Activated naive CD4-positive, alpha-beta T cell treated with anti-CD3 and anti-CD28 coated beads, Interleukin-2, amount 50 U/mL, for 16 hours (primary cell): Measurements from ENCODE around the gene VDR.

Experiments used
- DNase-seq: peaks from one replicate; pipeline ENCODE4 v3.0.0-alpha.2; 2020

Gene VDR

DNA sequence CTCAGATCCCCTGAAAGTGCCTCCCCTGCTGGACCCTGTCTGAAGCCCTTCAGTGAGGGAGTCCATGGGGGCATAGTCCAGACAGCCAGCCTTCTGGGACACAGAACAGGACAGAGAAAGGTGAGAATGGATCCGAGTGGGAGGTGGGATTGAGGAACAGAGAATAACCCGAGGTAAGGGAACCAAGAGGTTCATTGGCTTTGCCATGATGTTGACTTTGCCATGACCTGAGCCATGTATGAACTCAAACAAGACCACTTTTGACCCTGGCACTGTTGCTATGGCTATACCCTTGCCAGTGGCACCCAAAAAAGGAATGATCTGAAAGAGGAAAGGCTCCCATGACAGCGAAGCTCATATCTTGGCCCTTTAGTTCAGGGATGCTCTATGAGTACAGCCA is 22.6 kb upstream of the VDR start:
- DNase-seq, result no peak

- DNase-seq, result no peak
These were observed 17.1 kb upstream of the VDR start for GRCh38 chr12:47921907-47922306.

- DNase-seq, result no peak
These were observed 16.1 kb upstream of the VDR start for GRCh38 chr12:47920913-47921312.

- DNase-seq, result no peak
These were observed 8.3 kb upstream of the VDR start for GRCh38 chr12:47913081-47913480.

- DNase-seq, result no peak
These were observed 7.8 kb upstream of the VDR start for GRCh38 chr12:47912556-47912955.

DNA sequence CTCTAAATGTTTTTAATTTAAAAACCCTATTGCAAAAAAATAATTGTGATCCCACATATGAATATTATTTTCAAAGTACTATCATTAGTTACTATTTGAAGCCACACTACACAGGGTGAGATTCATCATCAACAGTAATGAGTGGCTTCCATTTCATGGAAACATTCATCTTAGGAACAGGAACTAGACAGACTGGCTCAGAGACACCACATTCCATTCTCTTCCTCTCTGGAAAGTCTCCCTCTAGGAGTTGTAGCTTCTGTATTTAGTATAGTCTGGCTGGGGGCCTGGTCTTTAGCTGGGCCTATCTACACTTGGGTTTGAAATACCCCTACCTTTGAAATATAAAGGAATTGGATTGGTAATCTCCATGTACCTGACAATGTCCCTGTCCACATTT is 6.2 kb upstream of the VDR start:
- no peak for DNase-seq

- DNase-seq, result no peak
These were observed 5.7 kb upstream of the VDR start for GRCh38 chr12:47910486-47910885.

DNA sequence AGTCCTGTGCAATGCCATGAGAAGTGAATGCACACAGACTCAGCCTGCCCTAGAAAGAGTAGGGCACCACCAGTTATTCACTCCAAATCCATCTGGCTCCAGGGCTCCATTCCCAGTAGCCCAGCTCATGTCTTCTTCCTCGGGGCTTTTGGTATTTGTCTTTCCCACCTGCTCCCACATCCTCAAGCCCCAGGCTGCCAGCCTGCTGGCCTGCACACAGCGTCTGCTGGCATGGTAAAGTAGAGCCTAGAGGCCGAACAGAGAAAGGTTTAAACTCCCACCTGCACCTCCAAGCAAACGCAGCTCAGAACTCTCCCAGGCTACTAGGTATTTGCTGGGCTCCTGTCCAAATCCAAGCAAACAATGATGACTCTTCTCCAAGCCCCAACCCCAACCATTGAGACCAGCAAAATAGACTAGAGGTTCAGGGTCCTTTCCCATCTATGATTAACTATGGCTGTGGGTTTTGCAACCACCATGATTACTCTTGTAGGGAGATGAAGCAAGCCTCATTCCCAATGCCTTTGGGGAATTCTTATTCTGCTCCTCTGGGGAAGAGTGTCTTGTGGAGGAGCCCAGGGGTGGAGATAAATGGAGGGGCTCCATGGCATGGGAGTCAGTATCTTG is 5.2 kb upstream of the VDR start:
- DNase-seq, result no peak

DNA sequence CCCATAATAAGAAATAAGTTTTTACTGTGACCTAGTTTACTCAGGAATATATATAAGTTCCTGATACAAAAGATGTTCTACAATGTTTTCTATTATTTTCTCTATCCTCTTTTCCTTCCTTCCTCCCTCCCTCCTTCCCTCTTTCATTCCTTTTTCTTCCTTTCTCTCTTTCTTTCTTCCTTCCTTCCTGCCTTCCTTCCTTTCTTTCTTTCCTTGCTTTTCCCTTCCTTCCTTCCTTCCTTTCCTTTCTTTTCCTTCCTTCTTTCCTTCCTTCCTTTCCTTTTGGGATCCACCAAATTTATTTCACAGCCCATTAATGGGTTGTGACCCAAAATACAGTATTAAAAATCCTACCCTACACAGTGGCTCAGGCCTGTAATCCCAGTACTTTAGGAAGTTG is 3.9 kb upstream of the VDR start:
- DNase-seq, result no peak

GRCh38 chr12:47907851-47908454 is 3.2 kb upstream of the VDR start:
- DNase-seq, result no peak

DNA sequence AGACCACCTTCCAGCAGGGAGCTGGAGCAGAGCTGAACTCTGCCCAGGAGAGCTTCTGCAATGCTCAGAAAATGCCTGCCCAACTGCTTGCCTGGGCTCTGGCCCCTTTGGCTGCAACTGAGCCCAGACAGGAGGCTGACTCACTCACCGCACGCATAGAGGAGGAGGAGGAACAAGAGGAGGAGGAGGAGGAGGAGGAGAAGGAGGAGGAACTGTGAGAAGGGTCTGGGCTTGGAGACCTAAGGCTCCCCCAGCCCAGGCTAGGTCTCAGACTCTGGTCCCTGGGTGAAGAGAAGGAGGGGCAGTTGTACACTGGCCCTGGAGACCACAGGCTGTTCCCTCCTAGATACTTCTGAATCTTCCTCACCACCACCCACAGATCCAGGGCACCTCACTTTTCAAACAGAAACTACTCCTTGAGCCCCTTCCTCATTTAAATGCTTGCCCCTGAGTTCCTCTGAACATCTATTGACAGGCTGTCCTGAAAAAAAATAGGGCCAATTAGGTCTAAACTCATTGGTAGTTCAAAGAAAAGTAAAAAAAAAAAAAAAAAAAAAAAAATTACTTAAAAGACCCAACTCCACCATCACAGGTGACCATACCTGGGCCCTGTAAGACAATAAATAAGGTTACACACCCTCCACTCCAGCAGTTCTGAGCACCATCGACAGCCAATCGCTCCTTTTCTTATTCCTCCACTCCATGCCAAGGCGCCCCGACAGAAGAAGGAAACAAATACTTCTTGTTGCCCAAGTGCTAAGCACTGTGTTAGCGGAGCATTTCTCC is 674 bp downstream of the VDR start:
- DNase-seq, result peak; percentile 70

GRCh38 chr12:47903151-47903611 is 1.6 kb downstream of the VDR start:
- no peak for DNase-seq

DNA sequence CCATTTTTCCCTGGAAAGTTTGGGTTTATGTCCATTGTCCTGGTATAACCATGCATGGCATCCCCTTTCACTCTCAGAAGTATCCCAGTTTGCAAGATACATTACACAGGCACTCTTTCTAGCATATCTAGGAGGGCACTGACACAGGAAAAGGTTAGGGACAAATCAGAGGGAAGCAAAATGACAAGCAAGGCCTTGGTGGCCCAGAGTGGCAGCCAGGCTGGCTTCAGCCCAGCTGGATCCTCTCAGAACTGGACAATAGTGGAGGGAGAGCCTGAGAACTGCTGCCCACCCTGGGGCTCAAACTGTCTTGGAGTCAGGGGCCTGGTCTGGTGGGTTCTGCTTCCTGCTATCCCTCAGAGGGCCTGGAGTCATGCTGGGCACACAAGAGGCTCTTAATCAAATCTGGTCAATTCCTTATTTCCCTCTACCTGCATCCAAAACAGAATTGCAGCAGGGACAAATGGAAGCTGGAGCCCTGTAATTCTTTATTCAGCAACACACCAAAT is 2.6 kb downstream of the VDR start:
- no peak for DNase-seq

- no peak for DNase-seq
These were observed 3.1 kb downstream of the VDR start for GRCh38 chr12:47901718-47902093.

DNA sequence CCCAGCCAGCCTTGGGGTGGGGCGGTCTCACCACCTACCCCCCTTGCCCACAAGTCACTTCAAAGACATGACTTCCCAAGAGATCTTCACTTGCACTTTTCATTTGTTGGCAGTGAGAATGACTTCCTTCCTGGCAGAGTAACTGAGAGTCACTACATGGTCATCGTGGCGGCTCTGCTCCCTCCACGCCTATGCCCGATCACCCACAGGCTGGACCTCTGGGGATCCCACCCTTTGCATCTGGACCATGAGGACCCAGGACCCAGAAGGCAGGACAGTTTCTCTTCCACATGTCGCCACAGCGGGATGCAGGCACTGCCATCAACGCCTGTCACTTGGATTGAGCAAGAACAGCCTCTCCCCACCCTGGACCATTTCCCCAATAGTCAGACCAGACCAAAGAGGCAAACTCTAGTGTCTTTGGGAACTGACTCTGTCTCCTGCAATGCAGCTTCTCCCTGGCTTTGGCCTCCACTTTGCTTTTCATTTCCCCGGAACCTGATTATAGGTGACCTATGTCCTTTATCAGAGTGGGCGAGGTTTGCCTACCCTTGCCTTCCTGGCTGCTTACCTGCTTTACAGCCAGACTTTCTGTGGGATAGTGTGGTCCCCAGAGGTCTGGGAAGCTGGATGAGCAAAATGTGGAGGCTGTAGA is 3.6 kb downstream of the VDR start:
- no peak for DNase-seq

- DNase-seq, result no peak
These were observed 4.4 kb downstream of the VDR start for GRCh38 chr12:47900131-47901062.

GRCh38 chr12:47899466-47899865 is 5.3 kb downstream of the VDR start:
- DNase-seq, result no peak

- DNase-seq, result no peak
These were observed 8.2 kb downstream of the VDR start for GRCh38 chr12:47896633-47897032.

DNA sequence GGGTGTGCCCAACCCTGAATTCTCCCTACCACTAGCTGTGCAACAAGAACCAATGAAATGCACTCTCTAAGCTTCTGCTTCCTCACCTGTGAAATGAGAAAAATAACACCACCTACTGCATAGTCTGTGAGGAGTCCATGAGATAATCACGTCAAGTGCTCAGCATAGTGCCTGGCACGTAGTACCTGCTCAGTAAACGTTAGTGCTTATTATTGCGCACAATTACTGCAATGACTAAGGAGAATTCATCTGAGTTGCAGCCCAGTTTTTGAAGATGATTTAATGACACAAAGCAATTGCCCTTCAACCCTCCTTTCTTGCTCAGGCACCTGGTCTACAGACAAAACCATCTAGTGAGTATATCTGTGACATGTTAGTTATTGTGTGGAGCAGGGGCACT is 8.8 kb downstream of the VDR start:
- no peak for DNase-seq

- no peak for DNase-seq
These were observed 10.1 kb downstream of the VDR start for GRCh38 chr12:47894652-47895051.

- no peak for DNase-seq
These were observed 10.7 kb downstream of the VDR start for GRCh38 chr12:47894068-47894467.

DNA sequence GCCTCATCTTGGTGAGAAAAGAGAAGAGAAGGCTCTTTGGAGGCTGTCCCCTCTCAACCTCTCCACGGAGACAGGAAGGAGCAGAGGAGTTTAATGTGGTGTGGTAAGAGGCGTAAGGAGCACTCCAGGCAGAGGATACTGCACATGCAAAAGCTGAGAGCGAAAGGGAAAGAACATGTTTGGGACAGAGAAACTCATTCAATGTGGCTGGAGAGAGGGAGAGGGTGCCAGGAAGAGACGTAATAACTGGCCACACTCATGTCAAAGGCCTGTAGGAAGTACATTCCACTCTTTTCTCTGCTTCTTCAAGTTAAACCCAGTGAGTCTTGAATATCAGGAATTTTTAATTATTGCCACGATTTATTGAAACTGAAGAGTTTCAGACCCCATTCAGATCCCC is 12.0 kb downstream of the VDR start:
- no peak for DNase-seq
